SU-DHL-6 (cell line): ENCODE measurements around the gene PHB1.

Experiments
- H2AFZ ChIP-seq: fragments of 200-600 bp; sonication (generic); 2 replicates; pipeline ENCODE4 v1.6.1; 2014; ENCODE audit warnings: low read depth, mild to moderate bottlenecking, moderate library complexity, mixed read lengths, antibody characterized with exemption, low read length; ENCODE audit not compliant: severe bottlenecking
- H3F3A ChIP-seq: fragments of 200-600 bp; shearing (Covaris generic); 2 replicates; pipeline ENCODE4 v1.6.0; 2016; ENCODE audit warnings: antibody characterized with exemption, mild to moderate bottlenecking; ENCODE audit not compliant: insufficient read depth
- H3K27ac ChIP-seq: fragments of 200-600 bp; sonication (generic); 2 replicates; pipeline ENCODE4 v1.5.1; 2016; ENCODE audit warnings: low read depth, mild to moderate bottlenecking, low read length, moderate library complexity, mixed read lengths
- H3K27me3 ChIP-seq: fragments of 200-600 bp; sonication (generic), shearing (Covaris generic); 2 replicates; pipeline ENCODE4 v1.6.0; 2014; ENCODE audit warnings: mild to moderate bottlenecking, low read length
- H3K36me3 ChIP-seq: fragments of 200-600 bp; sonication (generic); 2 replicates; pipeline ENCODE4 v1.6.1; 2014; ENCODE audit warnings: mild to moderate bottlenecking, low read length, mixed read lengths
- H3K4me2 ChIP-seq: fragments of 300-600, 200-600 bp; shearing (Covaris generic), sonication (generic); 2 replicates; pipeline ENCODE4 v1.6.0; 2014; ENCODE audit warnings: low read length, low read depth, mild to moderate bottlenecking; ENCODE audit not compliant: poor library complexity, severe bottlenecking
- H3K4me3 ChIP-seq: fragments of 200-600 bp; sonication (generic); 2 replicates; pipeline ENCODE4 v1.5.1; 2014; ENCODE audit warnings: antibody characterized with exemption, low read length, mild to moderate bottlenecking, mixed read lengths; ENCODE audit not compliant: insufficient read depth, poor library complexity, severe bottlenecking
- H3K79me2 ChIP-seq: fragments of 200-600 bp; sonication (generic); 2 replicates; pipeline ENCODE4 v1.6.1; 2014; ENCODE audit warnings: mild to moderate bottlenecking, low read length, moderate library complexity; ENCODE audit not compliant: insufficient read depth
- H3K9ac ChIP-seq: fragments of 200-600 bp; sonication (generic); 2 replicates; pipeline ENCODE4 v1.7.0; 2014; ENCODE audit warnings: mild to moderate bottlenecking, low read length
- H3K9me2 ChIP-seq: fragments of 200-600 bp; sonication (generic); replicated peaks from 2 replicates; pipeline ENCODE4 v1.6.1; 2014; ENCODE audit warnings: low read length; ENCODE audit not compliant: insufficient read depth
- H3K9me3 ChIP-seq: fragments of 200-600 bp; sonication (generic); 2 replicates; pipeline ENCODE4 v1.6.1; 2014; ENCODE audit warnings: low read length, mixed read lengths; ENCODE audit not compliant: insufficient read depth
- H4K20me1 ChIP-seq: fragments of 200-600 bp; sonication (generic); 2 replicates; pipeline ENCODE4 v1.6.1; 2014; ENCODE audit warnings: low read depth, mild to moderate bottlenecking, antibody characterized with exemption, low read length, moderate library complexity, mixed read lengths
- CTCF ChIP-seq: fragments of 200-600 bp; sonication (generic); IDR thresholded peaks from one replicate; pipeline ENCODE4 v1.5.1; 2017; ENCODE audit warnings: antibody characterized with exemption, mild to moderate bottlenecking, low read length, moderate library complexity; ENCODE audit not compliant: insufficient read depth, poor library complexity, severe bottlenecking
- EZH2phosphoT487 ChIP-seq: fragments of 200-600 bp; sonication (generic), shearing (Covaris generic); conservative IDR thresholded peaks from 2 replicates; pipeline ENCODE4 v1.6.1; 2018; ENCODE audit warnings: mild to moderate bottlenecking, antibody characterized with exemption, low read length, moderate library complexity, mixed read lengths

The PHB1 gene

DNA sequence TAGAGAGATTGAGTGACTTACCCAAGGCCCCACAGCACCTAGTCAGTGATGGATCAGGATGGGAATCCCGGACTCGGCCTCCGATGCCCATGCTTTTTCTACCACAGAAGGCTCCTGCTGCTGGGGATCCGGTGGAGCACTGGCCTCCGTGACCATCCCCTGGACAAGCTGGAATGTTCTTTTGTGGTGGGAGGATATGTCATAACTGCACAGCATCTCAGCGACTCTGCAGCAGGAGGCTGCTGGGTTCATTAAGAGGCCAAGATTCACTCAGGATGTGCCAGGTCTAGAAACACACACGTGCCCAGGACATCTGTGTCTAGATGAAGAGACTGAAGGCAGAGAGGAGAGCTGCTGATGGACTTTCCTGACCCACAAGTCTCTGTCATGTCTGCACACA, 45.7 kb upstream of the PHB1 start:
- Histone ChIP-seq H3K36me3 (no peaks in the 10 kb centered on the region), H3K27me3 (no peaks in the 10 kb centered on the region), H3K9me3 (no peaks in the 10 kb centered on the region), H2AFZ (no peak overlapping the region), H3K4me2 (no peak overlapping the region), H3K9me2 (no peaks in the 10 kb centered on the region), H3K79me2 (no peaks in the 10 kb centered on the region), H4K20me1 (no peaks in the 10 kb centered on the region), H3K4me3 (no peak overlapping the region), H3K9ac (no peak overlapping the region), H3F3A (no peaks in the 10 kb centered on the region), H3K27ac (no peak overlapping the region)
- TF ChIP-seq EZH2phosphoT487 (no peak), CTCF (no peak)

GRCh38 chr17:49459401-49459984, 44.8 kb upstream of the PHB1 start:
- H3K9me2 ChIP-seq: no peaks in the 10 kb centered on the region
- no peaks in the 10 kb centered on the region for H3K27me3 ChIP-seq
- TF ChIP-seq CTCF: no peak
- no peak for TF ChIP-seq EZH2phosphoT487

GRCh38 chr17:49457564-49458535, 43.2 kb upstream of the PHB1 start:
- Histone ChIP-seq H3K9me3 (no peaks in the 10 kb centered on the region), H4K20me1 (no peaks in the 10 kb centered on the region), H3K36me3 (no peaks in the 10 kb centered on the region), H3K4me3 (no peak overlapping the region), H3K9me2 (no peaks in the 10 kb centered on the region), H3K79me2 (no peaks in the 10 kb centered on the region), H2AFZ (no peak overlapping the region), H3K27me3 (no peaks in the 10 kb centered on the region), H3K4me2 (no peak overlapping the region), H3K27ac (no peak overlapping the region), H3K9ac (no peak overlapping the region), H3F3A (no peaks in the 10 kb centered on the region)
- TF ChIP-seq CTCF (no peak), EZH2phosphoT487 (no peak)

More at GRCh38 chr17:49459401-49459984, 44.8 kb upstream of the PHB1 start:
- Histone ChIP-seq H2AFZ (no peak overlapping the region), H3K9me3 (no peaks in the 10 kb centered on the region), H3K27ac (no peak overlapping the region), H4K20me1 (no peaks in the 10 kb centered on the region), H3K79me2 (no peaks in the 10 kb centered on the region), H3F3A (no peaks in the 10 kb centered on the region), H3K36me3 (no peaks in the 10 kb centered on the region), H3K4me2 (no peak overlapping the region), H3K4me3 (no peak overlapping the region), H3K9ac (no peak overlapping the region)
